HEK293 (cell line): ENCODE data around the gene VSTM2L.

Source experiments
- BCL11A ChIP-seq: fragments of 450-650 bp; formaldehyde crosslinking; IDR thresholded peaks from 2 replicates; pipeline ENCODE4 v1.5.1; 2016; ENCODE audit warnings: low read depth, missing biosample characterization, missing genetic modification characterization
- TF ChIP-seq, protein P1 (sequence below): fragments of 450-650 bp; formaldehyde crosslinking; IDR thresholded peaks from 2 replicates; pipeline ENCODE4 v1.5.1; 2017; ENCODE audit warnings: missing biosample characterization, missing genetic modification characterization
- TF ChIP-seq, protein P2 (sequence below): fragments of 450-650 bp; formaldehyde crosslinking; IDR thresholded peaks from 2 replicates; pipeline ENCODE4 v1.5.1; 2016; ENCODE audit warnings: missing biosample characterization, missing genetic modification characterization

DNA sequence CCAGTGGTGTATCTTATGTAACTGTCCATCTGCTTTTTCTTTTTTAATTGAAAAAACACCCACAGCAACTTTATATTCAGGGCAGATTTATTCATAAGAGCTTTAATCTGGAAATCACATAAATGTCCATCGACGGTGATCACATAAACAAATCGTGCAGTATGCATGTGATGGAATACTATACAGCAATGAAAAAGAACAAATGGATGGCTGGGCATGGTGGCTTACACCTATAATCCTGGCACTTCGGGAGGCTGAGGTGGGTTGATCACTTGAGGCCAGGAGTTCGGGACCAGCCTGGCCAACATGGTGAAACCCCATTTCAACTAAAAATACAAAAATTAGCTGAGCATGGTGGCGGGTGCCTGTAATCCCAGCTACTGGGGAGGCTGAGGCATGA, 39.1 kb downstream of the VSTM2L start:
- TF ChIP-seq, protein P1, sequence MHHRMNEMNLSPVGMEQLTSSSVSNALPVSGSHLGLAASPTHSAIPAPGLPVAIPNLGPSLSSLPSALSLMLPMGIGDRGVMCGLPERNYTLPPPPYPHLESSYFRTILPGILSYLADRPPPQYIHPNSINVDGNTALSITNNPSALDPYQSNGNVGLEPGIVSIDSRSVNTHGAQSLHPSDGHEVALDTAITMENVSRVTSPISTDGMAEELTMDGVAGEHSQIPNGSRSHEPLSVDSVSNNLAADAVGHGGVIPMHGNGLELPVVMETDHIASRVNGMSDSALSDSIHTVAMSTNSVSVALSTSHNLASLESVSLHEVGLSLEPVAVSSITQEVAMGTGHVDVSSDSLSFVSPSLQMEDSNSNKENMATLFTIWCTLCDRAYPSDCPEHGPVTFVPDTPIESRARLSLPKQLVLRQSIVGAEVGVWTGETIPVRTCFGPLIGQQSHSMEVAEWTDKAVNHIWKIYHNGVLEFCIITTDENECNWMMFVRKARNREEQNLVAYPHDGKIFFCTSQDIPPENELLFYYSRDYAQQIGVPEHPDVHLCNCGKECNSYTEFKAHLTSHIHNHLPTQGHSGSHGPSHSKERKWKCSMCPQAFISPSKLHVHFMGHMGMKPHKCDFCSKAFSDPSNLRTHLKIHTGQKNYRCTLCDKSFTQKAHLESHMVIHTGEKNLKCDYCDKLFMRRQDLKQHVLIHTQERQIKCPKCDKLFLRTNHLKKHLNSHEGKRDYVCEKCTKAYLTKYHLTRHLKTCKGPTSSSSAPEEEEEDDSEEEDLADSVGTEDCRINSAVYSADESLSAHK (tag by site-specific recombination), result no peak
- TF ChIP-seq, protein P2, sequence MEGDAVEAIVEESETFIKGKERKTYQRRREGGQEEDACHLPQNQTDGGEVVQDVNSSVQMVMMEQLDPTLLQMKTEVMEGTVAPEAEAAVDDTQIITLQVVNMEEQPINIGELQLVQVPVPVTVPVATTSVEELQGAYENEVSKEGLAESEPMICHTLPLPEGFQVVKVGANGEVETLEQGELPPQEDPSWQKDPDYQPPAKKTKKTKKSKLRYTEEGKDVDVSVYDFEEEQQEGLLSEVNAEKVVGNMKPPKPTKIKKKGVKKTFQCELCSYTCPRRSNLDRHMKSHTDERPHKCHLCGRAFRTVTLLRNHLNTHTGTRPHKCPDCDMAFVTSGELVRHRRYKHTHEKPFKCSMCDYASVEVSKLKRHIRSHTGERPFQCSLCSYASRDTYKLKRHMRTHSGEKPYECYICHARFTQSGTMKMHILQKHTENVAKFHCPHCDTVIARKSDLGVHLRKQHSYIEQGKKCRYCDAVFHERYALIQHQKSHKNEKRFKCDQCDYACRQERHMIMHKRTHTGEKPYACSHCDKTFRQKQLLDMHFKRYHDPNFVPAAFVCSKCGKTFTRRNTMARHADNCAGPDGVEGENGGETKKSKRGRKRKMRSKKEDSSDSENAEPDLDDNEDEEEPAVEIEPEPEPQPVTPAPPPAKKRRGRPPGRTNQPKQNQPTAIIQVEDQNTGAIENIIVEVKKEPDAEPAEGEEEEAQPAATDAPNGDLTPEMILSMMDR, result no peak
- TF ChIP-seq BCL11A (tag by site-specific recombination), result no peak
